Keratinocyte (primary cell): ENCODE results near the gene RAB5IF. TPM values are rescaled to one million over a fixed set of nuclear protein-coding genes. Genes with fewer than 3 reads are reported as not detected.

ENCODE experiments used
- DNase-seq: peaks from one replicate; pipeline ENCODE4 v3.0.0-alpha.2; 2011; ENCODE audit warnings: low read depth, missing footprints, low spot score
- FAIRE-seq: peaks from 2 replicates; lab custom pipeline; 2011; peaks lifted over from hg19 to GRCh38; lab: Jason Lieb, UNC
- H2AFZ ChIP-seq: 2 replicates; pipeline ENCODE4 v1.6.0; 2012; ENCODE audit warnings: low read length, control low read depth, inconsistent platforms; ENCODE audit not compliant: control insufficient read depth
- H3K27ac ChIP-seq: 2 replicates; pipeline ENCODE4 v1.5.1; 2011; ENCODE audit warnings: low read length; ENCODE audit not compliant: control insufficient read depth, insufficient read depth
- H3K27me3 ChIP-seq: 3 replicates; pipeline ENCODE4 v1.6.0; 2011; ENCODE audit warnings: low read length; ENCODE audit not compliant: control insufficient read depth, insufficient read depth; ENCODE audit errors: extremely low read depth
- H3K36me3 ChIP-seq, 2 experiments: 2 replicates in 1 of 2; 3 replicates in 1 of 2; pipeline ENCODE4 v1.5.1; 2011; ENCODE audit warnings: low read length in 2 of 2, mild to moderate bottlenecking in 1 of 2; ENCODE audit not compliant: control insufficient read depth in 2 of 2, insufficient read depth in 2 of 2; ENCODE audit errors: extremely low read depth in 1 of 2
- H3K4me1 ChIP-seq: 3 replicates; pipeline ENCODE4 v1.5.1; 2011; ENCODE audit warnings: low read length; ENCODE audit not compliant: control insufficient read depth, insufficient read depth; ENCODE audit errors: extremely low read depth
- H3K4me2 ChIP-seq: 3 replicates; pipeline ENCODE4 v1.6.0; 2011; ENCODE audit warnings: low read depth, low read length; ENCODE audit not compliant: control insufficient read depth, insufficient read depth; ENCODE audit errors: extremely low read depth
- H3K4me3 ChIP-seq, 3 experiments: fragments of 200-600 bp in 1 of 3; sonication (generic) in 1 of 3; 2 replicates in 2 of 3; 3 replicates in 1 of 3; pipeline ENCODE4 v1.5.1; 2011 to 2016; ENCODE audit warnings: low read length in 3 of 3, mild to moderate bottlenecking in 3 of 3, control low read depth in 2 of 3, inconsistent platforms in 1 of 3, low read depth in 1 of 3, mixed read lengths in 1 of 3, mixed run types in 1 of 3, moderate library complexity in 1 of 3; ENCODE audit not compliant: control insufficient read depth in 2 of 3, insufficient read depth in 2 of 3; ENCODE audit errors: extremely low read depth in 1 of 3
- H3K79me2 ChIP-seq: 2 replicates; pipeline ENCODE4 v1.6.0; 2012; ENCODE audit warnings: low read length; ENCODE audit not compliant: control insufficient read depth, insufficient read depth
- H3K9ac ChIP-seq: 3 replicates; pipeline ENCODE4 v1.6.0; 2011; ENCODE audit warnings: low read length; ENCODE audit not compliant: control insufficient read depth, insufficient read depth; ENCODE audit errors: extremely low read depth
- H3K9me1 ChIP-seq: 3 replicates; pipeline ENCODE4 v1.6.0; 2011; ENCODE audit warnings: low read length; ENCODE audit not compliant: control insufficient read depth, insufficient read depth; ENCODE audit errors: extremely low read depth
- H3K9me3 ChIP-seq: 2 replicates; pipeline ENCODE4 v1.5.1; 2012; ENCODE audit warnings: low read depth, low read length; ENCODE audit not compliant: control insufficient read depth
- H4K20me1 ChIP-seq: 3 replicates; pipeline ENCODE4 v1.6.0; 2011; ENCODE audit warnings: low read length; ENCODE audit not compliant: control insufficient read depth, insufficient read depth; ENCODE audit errors: extremely low read depth
- EZH2 ChIP-seq: IDR thresholded peaks from one replicate; pipeline ENCODE4 v1.6.1; 2012; ENCODE audit warnings: inconsistent platforms, mild to moderate bottlenecking, low read length, moderate library complexity
- dilution Hi-C: fragments of 300-500 bp; cut with MboI; formaldehyde crosslinking; loops from one replicate; pipeline ENCODE4 v1.7.0; 2020; ENCODE audit warnings: low sequenced_read_pairs; ENCODE audit not compliant: extremely low pct_ligation_motif_present
- polyA plus RNA-seq, 5 experiments: library from polyadenylated mRNA; depleted of rRNA in 3 of 5; stranded (reverse) in 3 of 5; stranded (forward) in 1 of 5; unstranded in 1 of 5; fragments of >200 nt; gene quantifications; 1 replicate in 1 of 5; 2 replicates in 3 of 5; 3 replicates in 1 of 5; pipeline versions ENCODE4 v1.2.1 to v1.2.3, GENCODE V29; 2011 to 2012; ENCODE audit warnings: missing spikeins in 2 of 5, low read depth in 1 of 5, low replicate concordance in 1 of 5
- TF ChIP-seq, protein P1 (sequence below), 3 experiments: IDR thresholded peaks in 1 of 3; conservative IDR thresholded peaks in 1 of 3; optimal IDR thresholded peaks in 1 of 3; 2 replicates in 2 of 3; 3 replicates in 1 of 3; pipeline versions ENCODE3 to v1.5.1; 2011; ENCODE audit warnings: low read length in 3 of 3, mild to moderate bottlenecking in 3 of 3, moderate library complexity in 2 of 3, control low read depth in 1 of 3, inconsistent platforms in 1 of 3; ENCODE audit not compliant: insufficient read depth in 2 of 3; ENCODE audit errors: extremely low read depth in 1 of 3

Gene RAB5IF
- polyA plus RNA-seq, 1 donor (not counting 4 experiments of a cell fraction or from before 2014, with no cell fraction given) = 188 TPM

DNA sequence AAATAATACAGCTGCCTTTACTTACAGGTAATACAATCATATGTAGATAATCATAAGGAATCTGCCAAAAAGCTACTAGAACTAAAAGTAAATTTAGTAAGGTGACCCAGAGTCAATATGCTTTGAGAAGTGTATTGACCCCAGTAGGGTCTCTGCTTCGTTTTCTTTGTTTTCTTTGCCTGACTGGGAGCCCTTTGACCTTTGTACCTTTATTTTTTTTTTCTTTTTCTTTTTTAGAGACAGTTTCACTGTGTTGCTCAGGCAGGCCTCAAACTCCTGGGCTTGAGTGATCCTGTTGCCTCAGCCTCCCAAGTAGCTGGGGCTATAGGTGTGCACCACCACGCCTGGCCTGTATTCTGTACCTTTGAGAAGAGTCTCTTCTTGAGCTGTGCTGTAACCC is 17.9 kb downstream of the RAB5IF start:
- Histone ChIP-seq H3K9me1 (no peaks in the 10 kb centered on the region), H2AFZ (no peak overlapping the region), H3K9me3 (no peaks in the 10 kb centered on the region), H3K4me1 (no peaks in the 10 kb centered on the region), H3K36me3 (no peaks in the 10 kb centered on the region), H3K27ac (no peak overlapping the region), H3K79me2 (no peaks in the 10 kb centered on the region), H3K4me2 (no peak overlapping the region), H3K27me3 (no peaks in the 10 kb centered on the region), H3K9ac (no peak overlapping the region), H4K20me1 (no peaks in the 10 kb centered on the region), H3K4me3 (no peak overlapping the region)
- no peak for DNase-seq
- TF ChIP-seq EZH2 = no peak
- TF ChIP-seq, protein P1, sequence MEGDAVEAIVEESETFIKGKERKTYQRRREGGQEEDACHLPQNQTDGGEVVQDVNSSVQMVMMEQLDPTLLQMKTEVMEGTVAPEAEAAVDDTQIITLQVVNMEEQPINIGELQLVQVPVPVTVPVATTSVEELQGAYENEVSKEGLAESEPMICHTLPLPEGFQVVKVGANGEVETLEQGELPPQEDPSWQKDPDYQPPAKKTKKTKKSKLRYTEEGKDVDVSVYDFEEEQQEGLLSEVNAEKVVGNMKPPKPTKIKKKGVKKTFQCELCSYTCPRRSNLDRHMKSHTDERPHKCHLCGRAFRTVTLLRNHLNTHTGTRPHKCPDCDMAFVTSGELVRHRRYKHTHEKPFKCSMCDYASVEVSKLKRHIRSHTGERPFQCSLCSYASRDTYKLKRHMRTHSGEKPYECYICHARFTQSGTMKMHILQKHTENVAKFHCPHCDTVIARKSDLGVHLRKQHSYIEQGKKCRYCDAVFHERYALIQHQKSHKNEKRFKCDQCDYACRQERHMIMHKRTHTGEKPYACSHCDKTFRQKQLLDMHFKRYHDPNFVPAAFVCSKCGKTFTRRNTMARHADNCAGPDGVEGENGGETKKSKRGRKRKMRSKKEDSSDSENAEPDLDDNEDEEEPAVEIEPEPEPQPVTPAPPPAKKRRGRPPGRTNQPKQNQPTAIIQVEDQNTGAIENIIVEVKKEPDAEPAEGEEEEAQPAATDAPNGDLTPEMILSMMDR (optimal IDR thresholded peaks at IDR 0.05 in 1 of 3, IDR thresholded peaks at IDR 0.05 in 1 of 3, conservative IDR thresholded peaks at IDR 0.05 in 1 of 3; ENCODE audit: extremely low read depth in 1 of 3, insufficient read depth in 2 of 3, low read length in 3 of 3) = no peak
- FAIRE-seq = no peak
- dilution Hi-C loops = no loop called here

GRCh38 chr20:36624068-36624943 is 18.7 kb downstream of the RAB5IF start:
- H3K9me1 ChIP-seq = no peaks in the 10 kb centered on the region
- peak; percentile 32 for FAIRE-seq
- no peak for DNase-seq
- dilution Hi-C loops = no loop called here
- no peak overlapping the region for H3K9ac ChIP-seq
- no peak overlapping the region for H3K4me3 ChIP-seq
- H4K20me1 ChIP-seq = no peaks in the 10 kb centered on the region
- H3K4me1 ChIP-seq = no peaks in the 10 kb centered on the region
- no peaks in the 10 kb centered on the region for H3K36me3 ChIP-seq
- no peak overlapping the region for H3K4me2 ChIP-seq
- no peak overlapping the region for H3K27ac ChIP-seq
- peak overlapping the region; percentile 74 for H2AFZ ChIP-seq
- TF ChIP-seq, protein P1 (optimal IDR thresholded peaks at IDR 0.05 in 1 of 3, IDR thresholded peaks at IDR 0.05 in 1 of 3, conservative IDR thresholded peaks at IDR 0.05 in 1 of 3; ENCODE audit: extremely low read depth in 1 of 3, insufficient read depth in 2 of 3, low read length in 3 of 3) = peak in 1 of 3 experiments; percentile 28
- no peak for TF ChIP-seq EZH2
- no peaks in the 10 kb centered on the region for H3K27me3 ChIP-seq
- no peaks in the 10 kb centered on the region for H3K9me3 ChIP-seq
- H3K79me2 ChIP-seq = no peaks in the 10 kb centered on the region
